ENCODE data around the gene CELSR1. TPM values are rescaled to one million over a fixed set of nuclear protein-coding genes. Genes with fewer than 3 reads are reported as not detected.
A peak's percentile ranks its signal among the peaks of the same experiment; 100 is the strongest.
"Not testable (repeated sequence)": the region's sequence is repeated elsewhere in the genome, so short reads cannot be mapped to it uniquely, and the experiment has no call there.

CELSR1 gene
- total RNA-seq, 1 donor, result 1.3 TPM

- DNase-seq (ENCODE audit: low read depth in 2 of 3, low spot score in 2 of 3), result no peak
These were observed 52.4 kb downstream of the CELSR1 start for GRCh38 chr22:46484861-46485595.

- no peak for DNase-seq (ENCODE audit: low read depth in 2 of 3, low spot score in 2 of 3)
These were observed 53.1 kb downstream of the CELSR1 start for GRCh38 chr22:46484156-46484860.

GRCh38 chr22:46483353-46483752 is 54.1 kb downstream of the CELSR1 start:
- DNase-seq (ENCODE audit: low read depth in 2 of 3, low spot score in 2 of 3), result no peak

GRCh38 chr22:46482056-46482675 is 55.3 kb downstream of the CELSR1 start:
- no peak for DNase-seq (ENCODE audit: low read depth in 2 of 3, low spot score in 2 of 3)

- no peak for DNase-seq (ENCODE audit: low read depth in 2 of 3, low spot score in 2 of 3)
These were observed 56.0 kb downstream of the CELSR1 start for GRCh38 chr22:46481386-46481785.

GRCh38 chr22:46480396-46480795 is 57.0 kb downstream of the CELSR1 start:
- no peak for DNase-seq (ENCODE audit: low read depth in 2 of 3, low spot score in 2 of 3)

GRCh38 chr22:46479046-46479445 is 58.4 kb downstream of the CELSR1 start:
- DNase-seq (ENCODE audit: low read depth in 2 of 3, low spot score in 2 of 3), result no peak

- no peak for DNase-seq (ENCODE audit: low read depth in 2 of 3, low spot score in 2 of 3)
These were observed 59.3 kb downstream of the CELSR1 start for GRCh38 chr22:46478083-46478551.

- DNase-seq (ENCODE audit: low read depth in 2 of 3, low spot score in 2 of 3), result peak in 2 of 3 donors; percentile 79 to 83
These were observed 60.9 kb downstream of the CELSR1 start for GRCh38 chr22:46476547-46476941.

- DNase-seq (ENCODE audit: low read depth in 2 of 3, low spot score in 2 of 3), result no peak
These were observed 63.4 kb downstream of the CELSR1 start for GRCh38 chr22:46473896-46474557.

- no peak for DNase-seq (ENCODE audit: low read depth in 2 of 3, low spot score in 2 of 3)
These were observed 64.2 kb downstream of the CELSR1 start for GRCh38 chr22:46473021-46473779.

GRCh38 chr22:46472722-46473016 is 64.8 kb downstream of the CELSR1 start:
- no peak for DNase-seq (ENCODE audit: low read depth in 2 of 3, low spot score in 2 of 3)

GRCh38 chr22:46471901-46472721 is 65.3 kb downstream of the CELSR1 start:
- no peak for DNase-seq (ENCODE audit: low read depth in 2 of 3, low spot score in 2 of 3)

GRCh38 chr22:46471330-46471729 is 66.1 kb downstream of the CELSR1 start:
- not testable (repeated sequence) for DNase-seq (ENCODE audit: low read depth in 2 of 3, low spot score in 2 of 3)

- no peak for DNase-seq (ENCODE audit: low read depth in 2 of 3, low spot score in 2 of 3)
These were observed 67.7 kb downstream of the CELSR1 start for GRCh38 chr22:46469711-46470110.

- DNase-seq (ENCODE audit: low read depth in 2 of 3, low spot score in 2 of 3), result no peak
These were observed 70.4 kb downstream of the CELSR1 start for GRCh38 chr22:46467006-46467405.

- no peak for DNase-seq (ENCODE audit: low read depth in 2 of 3, low spot score in 2 of 3)
These were observed 71.2 kb downstream of the CELSR1 start for GRCh38 chr22:46466255-46466676.

- DNase-seq (ENCODE audit: low read depth in 2 of 3, low spot score in 2 of 3), result no peak
These were observed 71.6 kb downstream of the CELSR1 start for GRCh38 chr22:46465793-46466192.

- peak in 1 of 3 donors; percentile 53 for DNase-seq (ENCODE audit: low read depth in 2 of 3, low spot score in 2 of 3)
These were observed 72.1 kb downstream of the CELSR1 start for GRCh38 chr22:46465345-46465720.
